ENCODE results near the gene PRMT5.
A peak's percentile ranks its signal among the peaks of the same experiment; 100 is the strongest.

Gene PRMT5

DNA sequence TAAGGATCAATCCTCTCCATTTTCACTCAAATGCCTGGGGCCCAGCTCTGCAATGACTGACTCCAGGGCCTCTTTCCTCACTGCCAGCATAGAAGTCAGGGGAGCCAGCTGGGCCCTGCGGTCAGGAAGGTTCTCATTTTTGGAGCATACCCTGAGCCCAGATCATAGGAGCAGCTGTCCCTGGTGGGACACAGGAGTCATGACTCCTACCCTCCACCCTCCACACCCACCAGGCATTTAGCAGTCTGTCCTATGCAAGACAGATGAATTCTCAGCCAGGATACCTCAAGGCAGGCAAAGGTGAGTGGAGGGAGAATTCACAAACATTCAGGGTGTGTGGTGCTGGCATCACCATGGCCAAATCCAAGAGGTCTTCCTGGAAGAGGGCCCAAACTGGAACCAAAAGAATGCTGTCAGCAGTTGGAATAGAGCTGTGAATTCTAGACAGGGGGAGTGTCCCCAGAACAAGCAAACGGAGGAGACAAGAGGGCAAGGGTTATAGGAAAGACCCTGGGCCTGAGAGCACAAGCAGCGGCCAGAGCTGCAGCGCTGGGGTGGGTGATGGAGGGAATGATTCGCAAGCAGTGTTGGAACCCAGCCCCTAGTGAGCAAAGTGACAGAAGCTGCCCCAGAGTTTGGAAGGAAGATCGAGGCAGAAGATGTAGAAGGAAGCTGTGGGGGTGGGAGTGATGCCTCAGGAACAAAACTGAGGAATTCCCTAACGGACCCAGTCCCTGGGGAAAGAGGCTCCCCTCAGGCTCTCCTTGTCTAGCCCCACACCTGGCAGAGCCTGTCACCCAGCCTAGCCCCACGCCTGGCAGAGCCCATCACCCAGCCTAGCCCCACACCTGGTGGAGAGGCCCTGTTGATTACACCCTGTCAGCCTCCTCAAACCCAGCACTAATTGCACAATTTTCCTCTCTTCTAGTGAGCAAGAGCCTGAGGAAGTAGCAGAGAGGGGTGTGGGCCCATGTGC is 50.6 kb downstream of the PRMT5 start:
- FAIRE-seq (no peak), DNase-seq (ENCODE audit: insufficient read length, low spot score) (no peak)

DNA sequence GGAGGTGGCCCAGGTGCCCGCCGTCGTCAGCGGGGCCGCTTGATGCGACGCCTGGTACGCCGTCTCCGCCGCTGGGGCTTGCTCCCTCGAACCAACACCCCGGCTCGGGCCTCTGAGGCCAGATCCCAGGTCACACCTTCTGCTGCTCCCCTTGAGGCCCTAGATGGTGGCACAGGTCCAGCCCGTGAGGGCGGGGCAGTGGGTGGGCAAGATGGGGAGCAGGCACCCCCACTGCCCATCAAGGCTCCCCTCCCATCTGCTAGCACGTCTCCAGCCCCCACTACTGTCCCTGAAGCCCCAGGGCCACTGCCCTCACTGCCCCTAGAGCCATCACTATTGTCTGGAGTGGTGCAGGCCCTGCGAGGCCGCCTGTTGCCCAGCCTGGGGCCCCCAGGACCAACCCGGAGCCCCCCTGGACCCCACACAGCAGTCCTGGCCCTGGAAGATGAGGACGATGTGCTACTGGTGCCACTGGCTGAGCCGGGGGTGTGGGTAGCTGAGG is 52.1 kb downstream of the PRMT5 start:
- FAIRE-seq (no peak), DNase-seq (ENCODE audit: insufficient read length, low spot score) (no peak)

DNA sequence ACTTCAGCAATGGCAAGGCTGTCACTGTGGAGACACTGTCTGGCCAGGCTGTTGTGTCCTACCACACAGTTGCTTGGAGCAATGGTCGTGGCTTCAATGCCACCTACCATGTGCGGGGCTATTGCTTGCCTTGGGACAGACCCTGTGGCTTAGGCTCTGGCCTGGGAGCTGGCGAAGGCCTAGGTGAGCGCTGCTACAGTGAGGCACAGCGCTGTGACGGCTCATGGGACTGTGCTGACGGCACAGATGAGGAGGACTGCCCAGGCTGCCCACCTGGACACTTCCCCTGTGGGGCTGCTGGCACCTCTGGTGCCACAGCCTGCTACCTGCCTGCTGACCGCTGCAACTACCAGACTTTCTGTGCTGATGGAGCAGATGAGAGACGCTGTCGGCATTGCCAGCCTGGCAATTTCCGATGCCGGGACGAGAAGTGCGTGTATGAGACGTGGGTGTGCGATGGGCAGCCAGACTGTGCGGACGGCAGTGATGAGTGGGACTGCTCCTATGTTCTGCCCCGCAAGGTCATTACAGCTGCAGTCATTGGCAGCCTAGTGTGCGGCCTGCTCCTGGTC is 53.3 kb downstream of the PRMT5 start:
- FAIRE-seq (no peak), DNase-seq (ENCODE audit: insufficient read length, low spot score) (no peak)

DNA sequence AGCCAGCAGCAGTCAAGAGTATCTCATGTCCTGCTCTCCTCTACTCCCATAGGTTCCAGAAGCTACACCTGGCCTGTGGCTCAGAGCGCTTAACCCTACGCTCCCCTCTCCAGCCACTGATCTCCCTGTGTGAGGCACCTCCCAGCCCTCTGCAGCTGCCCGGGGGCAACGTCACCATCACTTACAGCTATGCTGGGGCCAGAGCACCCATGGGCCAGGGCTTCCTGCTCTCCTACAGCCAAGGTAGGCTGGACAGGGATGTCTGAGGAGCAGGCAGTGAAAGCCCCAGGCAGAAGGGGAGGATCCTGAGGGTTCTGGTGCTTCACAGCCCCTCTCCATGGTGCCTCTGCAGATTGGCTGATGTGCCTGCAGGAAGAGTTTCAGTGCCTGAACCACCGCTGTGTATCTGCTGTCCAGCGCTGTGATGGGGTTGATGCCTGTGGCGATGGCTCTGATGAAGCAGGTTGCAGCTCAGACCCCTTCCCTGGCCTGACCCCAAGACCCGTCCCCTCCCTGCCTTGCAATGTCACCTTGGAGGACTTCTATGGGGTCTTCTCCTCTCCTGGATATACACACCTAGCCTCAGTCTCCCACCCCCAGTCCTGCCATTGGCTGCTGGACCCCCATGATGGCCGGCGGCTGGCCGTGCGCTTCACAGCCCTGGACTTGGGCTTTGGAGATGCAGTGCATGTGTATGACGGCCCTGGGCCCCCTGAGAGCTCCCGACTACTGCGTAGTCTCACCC is 54.0 kb downstream of the PRMT5 start:
- DNase-seq (ENCODE audit: insufficient read length, low spot score) = no peak
- no peak for FAIRE-seq

DNA sequence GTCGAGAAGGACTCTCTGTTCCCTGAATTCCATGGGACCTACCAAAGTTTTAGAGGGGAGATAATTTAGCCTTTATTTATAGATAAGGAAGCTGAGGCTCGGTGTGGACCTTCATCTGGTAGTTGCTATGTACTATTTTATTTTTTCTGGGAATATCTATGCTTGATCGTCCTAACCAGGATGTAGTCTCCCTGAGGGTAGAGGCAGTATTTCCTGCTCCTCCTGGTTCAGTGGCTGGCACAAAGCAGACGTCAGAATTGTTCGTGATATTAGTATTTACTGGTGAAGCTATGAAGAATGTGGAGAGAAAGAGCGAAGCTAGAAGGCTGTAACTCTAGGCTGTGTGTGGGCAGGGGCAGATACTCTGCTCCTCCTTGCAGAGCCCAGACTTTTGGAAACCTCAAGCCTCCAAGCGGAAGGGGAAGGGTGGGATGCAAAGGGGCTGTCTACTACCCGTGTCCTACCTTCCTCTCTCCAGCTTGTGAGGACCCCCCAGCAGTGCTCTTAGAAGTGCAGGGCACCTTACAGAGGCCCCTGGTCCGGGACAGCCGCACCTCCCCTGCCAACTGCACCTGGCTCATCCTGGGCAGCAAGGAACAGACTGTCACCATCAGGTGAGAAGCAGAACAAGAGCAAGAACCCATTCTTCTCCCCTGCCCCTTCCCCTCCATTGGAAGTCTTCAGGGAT is 56.2 kb downstream of the PRMT5 start:
- FAIRE-seq = no peak

DNA sequence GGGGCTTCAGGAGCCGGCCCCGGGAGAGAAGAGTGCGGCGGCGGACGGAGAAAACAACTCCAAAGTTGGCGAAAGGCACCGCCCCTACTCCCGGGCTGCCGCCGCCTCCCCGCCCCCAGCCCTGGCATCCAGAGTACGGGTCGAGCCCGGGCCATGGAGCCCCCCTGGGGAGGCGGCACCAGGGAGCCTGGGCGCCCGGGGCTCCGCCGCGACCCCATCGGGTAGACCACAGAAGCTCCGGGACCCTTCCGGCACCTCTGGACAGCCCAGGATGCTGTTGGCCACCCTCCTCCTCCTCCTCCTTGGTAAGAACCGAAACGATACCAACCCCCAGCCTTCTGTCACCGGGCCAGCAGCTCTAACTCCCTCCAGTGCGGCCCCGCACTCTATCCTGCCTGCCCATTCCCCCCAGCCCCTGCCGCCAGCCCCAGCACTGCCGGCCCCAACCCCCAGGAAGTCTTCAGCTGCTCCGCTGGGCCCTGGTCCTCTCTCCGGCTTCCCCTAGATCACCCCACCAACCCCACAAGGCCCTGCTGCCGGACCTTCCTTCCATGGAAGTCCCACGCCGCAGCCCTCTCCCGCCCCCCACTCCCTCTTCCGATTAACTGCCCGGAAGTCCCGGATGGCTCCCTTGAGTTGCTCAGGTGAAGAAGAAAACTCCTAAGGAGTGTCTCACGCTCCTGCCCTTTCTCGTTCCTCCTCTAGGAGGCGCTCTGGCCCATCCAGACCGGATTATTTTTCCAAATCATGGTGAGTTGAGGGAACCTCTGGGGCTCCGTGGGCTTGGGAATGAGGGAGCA is 56.9 kb downstream of the PRMT5 start:
- peak; percentile 80 for FAIRE-seq
- DNase-seq (ENCODE audit: insufficient read length, low spot score) = peak; percentile 73

More for the DNA sequence above, 56.2 kb downstream of the PRMT5 start:
- no peak for DNase-seq (ENCODE audit: insufficient read length, low spot score)

DNA sequence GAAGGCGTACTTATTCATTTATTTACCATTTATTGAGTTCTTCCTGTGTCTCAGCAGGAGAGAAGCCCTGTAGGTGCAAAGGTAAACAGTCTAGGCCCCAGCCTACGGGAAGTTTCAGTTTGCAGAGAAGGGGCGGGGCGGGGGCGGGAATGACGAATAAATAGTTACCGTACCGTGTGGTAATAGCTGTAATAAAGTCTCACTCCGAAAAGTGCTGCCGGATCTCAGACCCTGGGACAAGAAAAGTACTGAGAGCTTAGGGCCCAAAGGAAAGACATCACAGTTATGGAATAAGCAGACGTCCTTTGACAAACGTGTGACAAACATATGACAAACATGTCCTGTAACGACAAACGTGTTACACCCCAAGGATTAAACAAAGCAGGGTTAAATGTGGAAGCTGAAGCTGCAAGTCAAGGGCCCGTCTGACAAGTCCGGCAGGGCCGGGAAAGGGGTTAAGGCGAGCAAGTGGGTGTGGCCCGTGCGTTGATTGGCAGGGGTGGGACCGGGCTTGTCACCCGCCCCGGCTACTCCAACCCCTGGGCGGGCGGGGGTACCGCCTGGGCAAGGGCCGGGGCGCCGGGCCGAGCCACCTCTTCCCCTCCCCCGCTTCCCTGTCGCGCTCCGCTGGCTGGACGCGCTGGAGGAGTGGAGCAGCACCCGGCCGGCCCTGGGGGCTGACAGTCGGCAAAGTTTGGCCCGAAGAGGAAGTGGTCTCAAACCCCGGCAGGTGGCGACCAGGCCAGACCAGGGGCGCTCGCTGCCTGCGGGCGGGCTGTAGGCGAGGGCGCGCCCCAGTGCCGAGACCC is 57.7 kb downstream of the PRMT5 start, which contains the start of gene LRP10:
Gene LRP10 (plus strand): TSS at position 517 of the 809 bp plus-strand sequence. CDS start 564 bp downstream, outside the sequence.
- DNase-seq (ENCODE audit: insufficient read length, low spot score) (peak; percentile 65), FAIRE-seq (peak; percentile 82)

DNA sequence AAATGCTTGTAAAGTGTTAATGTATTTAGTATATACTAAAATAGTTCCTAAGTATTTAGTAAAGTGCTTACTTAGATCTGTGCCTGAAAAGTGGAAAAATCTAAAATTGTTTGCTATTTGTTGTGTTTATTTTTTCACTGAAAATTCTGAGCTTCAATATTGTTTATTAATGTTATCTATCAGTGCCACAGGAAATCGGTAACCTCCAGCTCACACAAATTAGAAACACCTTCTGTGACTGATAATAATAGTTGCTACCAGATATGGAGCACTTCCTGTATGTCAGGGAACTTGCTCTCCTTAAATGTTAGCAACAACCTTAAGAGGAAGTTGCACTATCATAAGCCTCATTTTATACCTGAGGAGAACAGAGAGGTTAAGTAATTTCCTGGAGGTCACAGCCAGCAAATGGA is 58.4 kb downstream of the PRMT5 start:
- DNase-seq (ENCODE audit: insufficient read length, low spot score) (no peak), FAIRE-seq (no peak)
